Embryonic facial prominence (tissue), 1 donor: ENCODE measurements around the gene CCDC38.

Experiments
- DNase-seq: peaks from one replicate; pipeline ENCODE4 v3.0.0-alpha.2; 2016; ENCODE audit errors: extremely low spot score

The CCDC38 gene

GRCh38 chr12:95836630-95837239, 105.7 kb downstream of the CCDC38 start:
- no peak for DNase-seq

DNA sequence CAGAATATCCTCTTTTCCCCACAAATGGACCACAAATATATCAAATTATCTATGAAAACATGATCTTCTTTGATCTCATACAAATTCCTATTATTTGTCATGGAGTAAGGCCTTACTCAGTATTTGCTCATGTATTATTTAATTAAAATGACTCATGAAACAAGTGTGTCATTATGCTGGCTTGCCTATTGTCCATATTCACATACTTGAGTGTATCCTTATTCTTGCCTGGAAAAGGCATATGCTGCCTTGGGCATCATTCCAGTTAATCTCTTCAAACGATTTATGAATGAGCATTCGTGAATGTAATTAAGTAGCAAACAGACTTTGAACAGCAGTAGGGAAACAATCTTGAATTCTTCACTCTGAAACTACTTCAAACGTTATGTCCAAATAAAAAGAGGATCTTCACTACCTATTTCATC, 106.2 kb downstream of the CCDC38 start:
- DNase-seq = no peak

DNA sequence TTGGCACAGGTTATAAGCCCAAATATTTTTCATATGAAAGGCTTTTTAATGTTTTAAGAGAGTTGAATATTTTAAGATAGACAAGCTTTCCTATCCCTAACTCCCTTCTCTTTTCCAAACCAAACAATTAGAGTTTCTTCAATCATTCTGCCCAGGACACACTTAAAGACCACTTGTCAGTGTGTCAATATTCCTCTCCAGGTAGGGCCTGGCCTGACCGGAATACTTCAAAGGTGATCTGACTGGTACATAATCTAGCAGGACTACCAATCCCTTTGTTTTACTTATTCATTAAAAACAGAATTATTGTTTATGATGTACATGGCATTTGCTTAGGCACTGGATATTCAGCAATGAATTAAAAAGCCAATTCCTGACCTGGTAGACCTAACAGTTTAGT, 107.8 kb downstream of the CCDC38 start:
- no peak for DNase-seq

DNA sequence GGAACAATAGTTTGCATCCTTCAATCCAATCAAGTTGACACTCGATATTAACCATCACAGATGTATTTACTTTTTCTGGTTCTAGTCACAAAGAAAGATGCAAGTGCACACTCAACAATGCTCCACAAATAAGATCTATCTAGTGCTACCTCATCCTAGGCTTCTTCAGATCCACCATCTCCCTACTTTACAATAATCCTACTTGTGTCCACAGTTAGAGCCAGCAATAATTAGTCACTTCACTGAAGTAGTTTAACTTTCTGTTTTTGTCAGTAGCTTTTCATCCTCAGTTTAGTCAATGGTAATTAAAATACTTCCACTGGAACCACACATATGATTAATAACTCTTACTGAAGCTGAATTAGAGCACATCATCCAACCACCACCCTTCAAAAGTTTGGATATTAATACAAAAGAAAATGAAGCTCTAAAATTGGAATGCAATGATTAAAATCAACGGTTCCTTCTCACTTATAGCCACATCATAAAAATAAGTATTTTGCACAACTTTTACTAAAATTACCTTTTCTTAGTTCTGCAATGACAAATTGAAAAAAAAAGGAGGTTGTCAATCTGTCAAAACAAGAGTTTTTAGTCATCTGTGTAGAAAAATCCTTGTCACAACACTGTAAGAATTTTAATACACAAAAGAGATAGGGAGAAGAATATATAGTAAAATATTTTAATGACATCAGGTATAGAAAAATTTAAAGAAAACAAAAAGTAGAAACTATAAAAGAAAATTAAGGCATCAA, 111.9 kb downstream of the CCDC38 start:
- DNase-seq = no peak

DNA sequence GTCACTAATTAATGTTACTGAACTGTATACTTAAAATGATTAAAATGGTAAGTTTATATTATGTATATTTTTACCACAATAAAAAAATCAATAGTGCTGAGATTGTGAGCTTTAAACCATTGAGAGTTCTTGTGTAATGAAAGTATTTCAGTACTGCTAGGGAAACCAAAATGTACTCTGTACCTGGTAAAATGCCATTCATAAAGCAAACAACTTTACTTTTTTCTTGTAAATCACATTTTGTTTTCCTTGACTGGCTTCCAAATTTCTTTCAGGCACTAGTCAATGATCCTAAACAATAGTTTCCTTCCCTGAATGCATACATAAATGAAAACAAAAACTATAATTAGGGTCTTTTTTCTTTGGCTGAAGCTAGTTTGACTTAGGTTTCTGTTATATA, 113.0 kb downstream of the CCDC38 start:
- DNase-seq = no peak

GRCh38 chr12:95820096-95820703, 122.2 kb downstream of the CCDC38 start:
- DNase-seq = no peak
